ENCODE data around the gene UBQLN1.
A peak's percentile ranks its signal among the peaks of the same experiment; 100 is the strongest.
"Not testable (repeated sequence)": the region's sequence is repeated elsewhere in the genome, so short reads cannot be mapped to it uniquely, and the experiment has no call there.

The UBQLN1 gene

DNA sequence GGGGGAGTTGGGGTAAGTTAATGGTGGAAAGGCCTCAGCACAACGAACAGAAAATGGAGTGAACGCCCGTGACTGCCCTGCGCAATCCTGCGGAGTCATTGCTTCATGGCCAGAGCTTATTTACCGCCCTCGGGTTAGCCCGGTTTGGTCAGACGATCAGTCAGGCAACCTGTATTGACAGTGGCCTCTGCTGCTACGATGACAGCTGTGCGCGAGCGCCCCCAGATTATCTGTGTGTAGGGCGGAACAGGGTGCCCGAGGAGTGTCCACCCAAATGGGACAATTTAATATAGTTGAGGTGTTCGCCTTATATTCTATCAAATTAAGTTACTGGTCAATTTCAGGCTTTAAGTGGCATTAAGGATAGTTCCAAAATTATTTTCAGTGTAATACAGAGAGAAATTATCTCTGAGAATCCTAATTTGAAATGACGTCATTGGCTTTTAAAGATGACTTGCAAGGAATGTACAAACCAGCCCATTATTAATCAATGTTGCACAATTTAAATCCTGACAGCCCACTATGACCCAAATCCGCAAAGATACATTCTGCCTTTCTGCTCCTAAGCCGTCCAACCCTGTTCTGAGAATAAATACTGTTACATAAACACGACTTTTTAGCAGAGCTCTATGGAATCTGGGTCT, 879 bp upstream of the UBQLN1 start:
- no peak for TF ChIP-seq JUND (IDR thresholded peaks at IDR 0.05; ENCODE audit: low read depth)
- in situ Hi-C loops (cut with HindIII; ENCODE audit: low pct_unique_long_range_greater_than_20kb, low sequenced_read_pairs) = no loop called here
- peak; percentile 19 to 78 for DNase-seq (ENCODE audit: low read depth in 1 of 2, low spot score in 1 of 2)

DNA sequence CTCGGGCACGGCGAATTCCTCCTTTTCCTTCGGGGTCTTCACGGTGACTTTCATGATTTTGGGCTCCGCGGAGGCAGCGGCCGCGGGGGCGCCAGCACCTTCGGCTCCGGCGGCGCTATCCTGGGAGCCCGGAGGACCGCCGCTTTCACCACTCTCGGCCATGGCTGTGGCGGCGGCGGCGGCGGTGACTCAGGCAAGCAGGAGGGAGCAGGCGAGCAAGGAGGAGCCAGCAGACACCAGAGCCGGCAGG, 315 bp downstream of the UBQLN1 start:
- in situ Hi-C loops (cut with HindIII; ENCODE audit: low pct_unique_long_range_greater_than_20kb, low sequenced_read_pairs) = no loop called here
- DNase-seq (ENCODE audit: low read depth in 1 of 2, low spot score in 1 of 2) = no peak
- no peak for TF ChIP-seq JUND (IDR thresholded peaks at IDR 0.05; ENCODE audit: low read depth)

DNA sequence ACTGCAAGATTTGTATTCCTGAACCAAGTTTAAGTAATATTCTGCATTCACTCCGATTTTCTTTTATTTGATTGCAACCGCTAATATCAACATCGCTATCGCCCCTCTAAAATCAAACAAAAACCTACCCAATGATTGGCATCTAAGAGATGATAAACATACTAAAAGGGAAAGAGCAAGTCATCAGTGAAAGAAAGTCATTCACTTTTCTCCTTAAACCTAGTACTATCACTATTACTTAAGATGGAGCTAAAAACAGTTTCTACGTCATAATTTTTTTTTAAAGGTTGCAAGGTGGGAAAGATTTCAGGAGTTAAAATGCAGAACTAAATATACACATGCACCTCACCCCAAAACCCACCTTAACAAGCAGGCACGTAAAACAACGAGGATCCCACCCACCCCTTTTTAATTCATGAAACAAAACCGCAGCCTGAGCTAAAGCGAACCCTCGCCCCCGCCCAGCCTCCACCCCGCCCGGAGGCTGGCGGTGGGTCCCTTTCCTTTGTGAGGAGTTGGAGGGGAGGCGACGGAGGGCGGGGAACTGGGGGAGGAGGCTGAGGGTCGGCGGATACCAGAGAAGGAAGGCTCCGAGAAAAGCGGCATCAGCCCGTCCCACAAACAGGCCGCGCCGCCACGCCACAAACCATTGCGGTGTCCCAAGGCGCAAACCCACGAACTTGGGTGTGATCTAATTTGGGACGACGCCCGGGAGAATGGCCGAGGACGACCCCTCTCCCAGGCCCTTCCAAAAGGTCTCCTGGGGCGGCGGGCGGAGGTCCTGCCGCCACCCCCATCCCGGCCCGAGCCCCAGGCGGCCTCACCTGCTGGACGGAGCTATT, 861 bp downstream of the UBQLN1 start:
- no peak for TF ChIP-seq JUND (IDR thresholded peaks at IDR 0.05; ENCODE audit: low read depth)
- DNase-seq (ENCODE audit: low read depth in 1 of 2, low spot score in 1 of 2) = peak in 1 of 2 experiments; percentile 2
- in situ Hi-C loops (cut with HindIII; ENCODE audit: low pct_unique_long_range_greater_than_20kb, low sequenced_read_pairs) = no loop called here

GRCh38 chr9:83705219-83705651, 2.5 kb downstream of the UBQLN1 start:
- in situ Hi-C loops (cut with HindIII; ENCODE audit: low pct_unique_long_range_greater_than_20kb, low sequenced_read_pairs); DNase-seq (ENCODE audit: low read depth in 1 of 2, low spot score in 1 of 2): not testable (repeated sequence)

DNA sequence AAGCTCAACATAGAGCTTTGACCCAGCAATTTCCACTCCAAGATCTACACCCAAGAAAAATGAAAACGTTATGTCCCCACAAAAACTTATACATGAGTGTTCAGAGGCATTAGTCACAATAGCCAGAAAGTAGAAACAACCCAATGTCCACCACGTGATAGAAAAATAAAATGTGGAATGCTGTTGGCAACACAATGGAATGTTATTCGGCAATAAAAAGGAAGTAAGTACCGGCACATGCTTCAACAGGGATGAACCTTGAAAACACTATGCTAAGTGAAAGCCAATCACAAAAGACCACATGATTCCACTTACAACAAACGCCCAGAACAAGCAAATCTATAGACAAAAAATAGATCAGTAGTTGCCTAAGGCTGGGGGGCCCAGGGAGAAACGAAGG, 6.0 kb downstream of the UBQLN1 start:
- no peak for TF ChIP-seq JUND (IDR thresholded peaks at IDR 0.05; ENCODE audit: low read depth)
- in situ Hi-C loops (cut with HindIII; ENCODE audit: low pct_unique_long_range_greater_than_20kb, low sequenced_read_pairs) = no loop called here
- DNase-seq (ENCODE audit: low read depth in 1 of 2, low spot score in 1 of 2) = peak in 1 of 2 experiments; percentile 37

DNA sequence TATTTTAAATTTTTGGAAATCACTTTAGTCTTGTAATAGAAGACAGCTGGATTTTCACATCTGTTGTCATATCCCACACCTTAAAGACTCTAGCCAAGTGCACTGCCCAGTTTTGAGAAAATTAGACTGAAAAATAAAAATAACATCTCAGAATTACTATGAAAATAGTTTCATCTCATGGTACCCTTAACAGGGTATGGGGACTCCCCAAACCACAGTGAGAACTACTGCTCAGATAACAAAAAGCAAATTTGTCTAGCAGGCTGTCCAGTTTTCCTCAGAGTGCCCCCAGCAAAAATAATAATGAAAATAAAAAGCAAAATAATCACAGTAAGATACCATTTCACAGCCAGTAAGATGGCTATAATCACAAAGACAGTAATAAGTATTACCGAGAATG, 6.5 kb downstream of the UBQLN1 start:
- in situ Hi-C loops (cut with HindIII; ENCODE audit: low pct_unique_long_range_greater_than_20kb, low sequenced_read_pairs) = no loop called here
- no peak for DNase-seq (ENCODE audit: low read depth in 1 of 2, low spot score in 1 of 2)
- no peak for TF ChIP-seq JUND (IDR thresholded peaks at IDR 0.05; ENCODE audit: low read depth)

GRCh38 chr9:83699615-83700014, 8.1 kb downstream of the UBQLN1 start:
- TF ChIP-seq JUND (IDR thresholded peaks at IDR 0.05; ENCODE audit: low read depth) = no peak
- no peak for DNase-seq (ENCODE audit: low read depth in 1 of 2, low spot score in 1 of 2)
- in situ Hi-C loops (cut with HindIII; ENCODE audit: low pct_unique_long_range_greater_than_20kb, low sequenced_read_pairs) = no loop called here

GRCh38 chr9:83698976-83699585, 8.7 kb downstream of the UBQLN1 start:
- in situ Hi-C loops (cut with HindIII; ENCODE audit: low pct_unique_long_range_greater_than_20kb, low sequenced_read_pairs) = no loop called here
- no peak for DNase-seq (ENCODE audit: low read depth in 1 of 2, low spot score in 1 of 2)
- no peak for TF ChIP-seq JUND (IDR thresholded peaks at IDR 0.05; ENCODE audit: low read depth)

DNA sequence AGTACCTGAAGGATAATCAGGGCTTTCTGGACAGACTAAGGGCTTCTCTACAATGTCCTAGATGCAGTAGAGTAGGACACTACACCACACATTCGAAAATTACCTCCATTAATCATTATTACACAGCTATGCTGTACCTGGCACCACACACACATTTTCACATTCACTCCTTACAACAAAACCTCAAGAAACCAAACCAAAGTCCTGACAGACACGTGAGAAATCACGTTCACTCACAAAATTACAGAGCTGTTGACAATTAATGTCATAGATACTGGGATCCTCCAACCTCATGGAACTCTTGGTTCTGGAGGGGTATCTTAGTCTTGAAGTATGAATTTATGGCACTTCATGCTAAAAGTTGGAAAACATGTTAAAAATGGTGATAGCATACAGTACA, 16.3 kb downstream of the UBQLN1 start:
- no peak for DNase-seq (ENCODE audit: low read depth in 1 of 2, low spot score in 1 of 2)
- no peak for TF ChIP-seq JUND (IDR thresholded peaks at IDR 0.05; ENCODE audit: low read depth)
- in situ Hi-C loops (cut with HindIII; ENCODE audit: low pct_unique_long_range_greater_than_20kb, low sequenced_read_pairs) = no loop called here

DNA sequence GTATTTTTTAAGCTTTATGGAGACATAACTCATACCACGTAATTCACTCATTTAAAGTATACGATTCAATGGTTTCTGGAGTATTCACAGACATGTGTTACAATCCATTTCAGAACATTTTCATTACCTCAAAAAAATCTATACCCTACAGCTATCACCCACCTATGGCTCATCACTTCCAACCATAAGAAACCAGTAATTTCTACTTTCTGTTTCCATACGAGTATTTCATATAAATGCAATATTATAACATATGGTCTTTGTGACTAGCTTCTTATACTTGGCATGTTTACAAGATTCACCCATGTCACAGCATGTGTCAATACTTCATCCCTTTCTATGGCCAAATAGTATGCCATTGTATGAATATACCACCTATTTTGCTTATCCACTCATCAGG, 18.8 kb downstream of the UBQLN1 start:
- TF ChIP-seq JUND (IDR thresholded peaks at IDR 0.05; ENCODE audit: low read depth) = no peak
- DNase-seq (ENCODE audit: low read depth in 1 of 2, low spot score in 1 of 2) = no peak
- in situ Hi-C loops (cut with HindIII; ENCODE audit: low pct_unique_long_range_greater_than_20kb, low sequenced_read_pairs) = no loop called here

GRCh38 chr9:83681490-83681889, 26.3 kb downstream of the UBQLN1 start:
- no peak for DNase-seq (ENCODE audit: low read depth in 1 of 2, low spot score in 1 of 2)
- in situ Hi-C loops (cut with HindIII; ENCODE audit: low pct_unique_long_range_greater_than_20kb, low sequenced_read_pairs) = no loop called here
- TF ChIP-seq JUND (IDR thresholded peaks at IDR 0.05; ENCODE audit: low read depth) = no peak

DNA sequence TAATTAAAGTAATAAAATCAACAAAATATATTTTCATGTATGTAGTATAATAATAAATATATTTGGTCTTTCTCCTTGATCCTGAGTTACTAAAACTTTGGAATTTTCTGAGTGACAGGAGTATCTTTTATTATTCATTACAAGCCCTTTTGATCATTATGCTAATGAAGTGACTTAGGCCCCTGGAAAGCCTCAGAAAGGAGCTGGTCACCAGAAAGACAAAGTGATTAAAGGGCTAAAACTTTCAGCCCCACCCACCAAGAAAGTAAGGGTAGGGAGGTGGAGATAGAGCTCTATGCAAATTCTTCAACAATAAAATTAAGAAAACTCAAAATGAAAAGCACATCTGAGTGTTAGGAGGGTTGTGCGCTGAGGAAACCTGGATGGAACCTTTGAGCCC, 27.5 kb downstream of the UBQLN1 start:
- no peak for DNase-seq (ENCODE audit: low read depth in 1 of 2, low spot score in 1 of 2)
- in situ Hi-C loops (cut with HindIII; ENCODE audit: low pct_unique_long_range_greater_than_20kb, low sequenced_read_pairs) = no loop called here
- TF ChIP-seq JUND (IDR thresholded peaks at IDR 0.05; ENCODE audit: low read depth) = no peak

DNA sequence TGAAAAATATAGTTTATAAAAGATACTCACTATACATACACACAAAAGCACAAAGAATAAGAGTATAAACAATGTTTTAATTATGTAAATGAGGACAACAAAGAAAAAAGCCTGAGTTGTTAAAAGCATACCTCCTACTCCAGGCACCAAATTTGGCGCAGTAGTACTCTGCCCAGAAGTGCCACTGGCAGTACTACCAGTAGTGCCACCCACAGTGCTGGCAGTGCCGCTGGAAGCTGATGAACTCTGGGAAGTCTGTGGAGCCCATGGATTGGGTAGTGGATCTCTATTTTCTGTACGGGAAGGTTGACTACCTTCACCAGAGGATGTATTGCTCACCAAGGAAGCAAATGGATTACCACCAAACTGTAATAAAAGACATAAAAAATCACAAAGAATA, 30.2 kb downstream of the UBQLN1 start:
- no peak for TF ChIP-seq JUND (IDR thresholded peaks at IDR 0.05; ENCODE audit: low read depth)
- in situ Hi-C loops (cut with HindIII; ENCODE audit: low pct_unique_long_range_greater_than_20kb, low sequenced_read_pairs) = no loop called here
- DNase-seq (ENCODE audit: low read depth in 1 of 2, low spot score in 1 of 2) = no peak
